Hepatocyte (in vitro differentiated cells): Measurements from ENCODE around the gene BAMBI. TPM values are rescaled to one million over a fixed set of nuclear protein-coding genes. Genes with fewer than 3 reads are reported as not detected.
A peak's percentile ranks its signal among the peaks of the same experiment; 100 is the strongest.

Experiments
- DNase-seq: peaks from one replicate; pipeline ENCODE4 v3.0.0-alpha.2; 2016; ENCODE audit warnings: low spot score
- H2AFZ ChIP-seq: fragments of 200-600 bp; sonication (generic); 2 replicates; pipeline ENCODE4 v1.6.0; 2016; ENCODE audit warnings: antibody characterized with exemption, mild to moderate bottlenecking
- H3K27ac ChIP-seq: fragments of 200-600 bp; sonication (generic); 2 replicates; pipeline ENCODE4 v1.5.1; 2016; ENCODE audit warnings: mild to moderate bottlenecking
- H3K27me3 ChIP-seq: fragments of 200-600 bp; sonication (generic); 2 replicates; pipeline ENCODE4 v1.6.1; 2016
- H3K36me3 ChIP-seq: fragments of 200-600 bp; sonication (generic); replicated peaks from 2 replicates; pipeline ENCODE4 v1.5.1; 2016; ENCODE audit warnings: low read depth; ENCODE audit not compliant: insufficient read depth
- H3K4me1 ChIP-seq: fragments of 200-600 bp; sonication (generic); 2 replicates; pipeline ENCODE4 v1.5.1; 2016; ENCODE audit warnings: mild to moderate bottlenecking, moderate library complexity; ENCODE audit not compliant: insufficient read depth
- H3K4me2 ChIP-seq: fragments of 200-600 bp; sonication (generic); 2 replicates; pipeline ENCODE4 v1.6.0; 2016
- H3K4me3 ChIP-seq: fragments of 200-600 bp; sonication (generic); 2 replicates; pipeline ENCODE4 v1.5.1; 2016; ENCODE audit warnings: mild to moderate bottlenecking
- H3K79me2 ChIP-seq: fragments of 200-600 bp; sonication (generic); 2 replicates; pipeline ENCODE4 v1.6.0; 2017; ENCODE audit warnings: mild to moderate bottlenecking
- H3K9me2 ChIP-seq: fragments of 200-600 bp; sonication (generic); replicated peaks from 2 replicates; pipeline ENCODE4 v1.6.0; 2017; ENCODE audit warnings: mild to moderate bottlenecking; ENCODE audit not compliant: insufficient read depth
- H3K9me3 ChIP-seq: fragments of 200-600 bp; sonication (generic); 2 replicates; pipeline ENCODE4 v1.5.1; 2016; ENCODE audit warnings: low read depth, mild to moderate bottlenecking
- H4K20me1 ChIP-seq: fragments of 200-600 bp; sonication (generic); 2 replicates; pipeline ENCODE4 v1.6.0; 2016; ENCODE audit warnings: mild to moderate bottlenecking; ENCODE audit not compliant: insufficient read depth, poor library complexity, severe bottlenecking
- EZH2 ChIP-seq: fragments of 200-600 bp; sonication (generic); IDR thresholded peaks from 2 replicates; pipeline ENCODE4 v1.6.1; 2016; ENCODE audit warnings: antibody characterized with exemption, mild to moderate bottlenecking, borderline replicate concordance
- EZH2phosphoT487 ChIP-seq: fragments of 200-600 bp; sonication (generic); IDR thresholded peaks from one replicate; pipeline ENCODE4 v1.6.1; 2018; ENCODE audit warnings: antibody characterized with exemption, mild to moderate bottlenecking, low read depth, moderate library complexity; ENCODE audit not compliant: unreplicated experiment, severe bottlenecking
- WGBS: methylation state at CpG from one replicate; pipeline ENCODE4 v1.1.6; 2016; ENCODE audit warnings: low lambda C conversion rate; ENCODE audit errors: missing lambda C conversion rate; 5-methylcytosine and 5-hydroxymethylcytosine counted together
- polyA plus RNA-seq: library from polyadenylated mRNA; unstranded; fragments of >200 nt; fragmentation: Nextera tagmentation; extraction: Ambion mirVana; gene quantifications from 2 replicates; pipeline ENCODE4 v1.2.1, GENCODE V29; 2016
- total RNA-seq: library from RNA; depleted of rRNA; stranded (reverse); fragments of >200 nt; gene quantifications from 2 replicates; pipeline ENCODE4 v1.2.3, GENCODE V29; 2014
- TF ChIP-seq, protein P1 (sequence below): fragments of 200-600 bp; sonication (generic); IDR thresholded peaks from 2 replicates; pipeline ENCODE4 v1.5.1; 2016; ENCODE audit warnings: antibody characterized with exemption, mild to moderate bottlenecking; ENCODE audit not compliant: poor library complexity

BAMBI gene
- total and polyA plus RNA-seq, 2 experiments from 2014 or later = 116 to 148 TPM

DNA sequence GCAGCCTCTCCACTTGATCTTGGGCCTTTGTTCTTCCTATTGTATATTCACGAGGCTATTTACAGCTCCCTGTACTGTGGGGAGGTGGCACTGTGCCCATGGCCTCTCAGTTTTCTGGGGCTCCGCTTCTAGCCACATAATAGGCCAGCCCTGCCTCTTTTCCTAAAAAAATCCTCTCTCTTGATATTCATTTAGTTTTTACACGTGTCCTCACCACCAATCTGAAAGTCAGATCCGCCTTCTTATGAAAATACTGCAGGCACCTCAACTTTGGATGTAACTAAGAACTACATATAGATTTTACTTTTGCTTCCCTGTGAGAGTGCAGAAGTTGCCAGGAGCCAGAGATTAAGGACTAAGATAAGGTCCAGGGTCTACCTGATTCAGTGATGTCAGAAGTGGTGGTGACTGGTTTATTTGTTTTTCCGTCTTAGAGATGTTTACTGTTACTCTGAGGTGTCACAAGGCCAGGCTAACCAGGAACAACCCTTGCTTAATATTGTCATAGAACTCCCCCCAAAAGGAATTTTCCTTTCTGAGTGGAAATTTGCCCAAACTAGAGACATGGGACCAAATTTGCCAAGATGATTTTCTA lies 7.8 kb downstream of the BAMBI start:
- Histone ChIP-seq H3K27me3 (no peaks in the 10 kb centered on the region), H4K20me1 (peaks cover 35% of the 10 kb centered on the region), H3K4me3 (no peak overlapping the region), H3K4me1 (peaks cover 48% of the 10 kb centered on the region), H3K4me2 (peak overlapping the region; percentile 7), H3K9me3 (no peaks in the 10 kb centered on the region), H2AFZ (no peak overlapping the region), H3K27ac (peak overlapping the region; percentile 19), H3K79me2 (peaks cover 58% of the 10 kb centered on the region), H3K36me3 (no peaks in the 10 kb centered on the region), H3K9me2 (no peaks in the 10 kb centered on the region)
- DNase-seq = peak; percentile 39
- WGBS = 63% methylated on average over 5 of the region's 5 CpGs
- TF ChIP-seq, protein P1, sequence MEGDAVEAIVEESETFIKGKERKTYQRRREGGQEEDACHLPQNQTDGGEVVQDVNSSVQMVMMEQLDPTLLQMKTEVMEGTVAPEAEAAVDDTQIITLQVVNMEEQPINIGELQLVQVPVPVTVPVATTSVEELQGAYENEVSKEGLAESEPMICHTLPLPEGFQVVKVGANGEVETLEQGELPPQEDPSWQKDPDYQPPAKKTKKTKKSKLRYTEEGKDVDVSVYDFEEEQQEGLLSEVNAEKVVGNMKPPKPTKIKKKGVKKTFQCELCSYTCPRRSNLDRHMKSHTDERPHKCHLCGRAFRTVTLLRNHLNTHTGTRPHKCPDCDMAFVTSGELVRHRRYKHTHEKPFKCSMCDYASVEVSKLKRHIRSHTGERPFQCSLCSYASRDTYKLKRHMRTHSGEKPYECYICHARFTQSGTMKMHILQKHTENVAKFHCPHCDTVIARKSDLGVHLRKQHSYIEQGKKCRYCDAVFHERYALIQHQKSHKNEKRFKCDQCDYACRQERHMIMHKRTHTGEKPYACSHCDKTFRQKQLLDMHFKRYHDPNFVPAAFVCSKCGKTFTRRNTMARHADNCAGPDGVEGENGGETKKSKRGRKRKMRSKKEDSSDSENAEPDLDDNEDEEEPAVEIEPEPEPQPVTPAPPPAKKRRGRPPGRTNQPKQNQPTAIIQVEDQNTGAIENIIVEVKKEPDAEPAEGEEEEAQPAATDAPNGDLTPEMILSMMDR = no peak
- TF ChIP-seq EZH2 (no peak), EZH2phosphoT487 (no peak)

DNA sequence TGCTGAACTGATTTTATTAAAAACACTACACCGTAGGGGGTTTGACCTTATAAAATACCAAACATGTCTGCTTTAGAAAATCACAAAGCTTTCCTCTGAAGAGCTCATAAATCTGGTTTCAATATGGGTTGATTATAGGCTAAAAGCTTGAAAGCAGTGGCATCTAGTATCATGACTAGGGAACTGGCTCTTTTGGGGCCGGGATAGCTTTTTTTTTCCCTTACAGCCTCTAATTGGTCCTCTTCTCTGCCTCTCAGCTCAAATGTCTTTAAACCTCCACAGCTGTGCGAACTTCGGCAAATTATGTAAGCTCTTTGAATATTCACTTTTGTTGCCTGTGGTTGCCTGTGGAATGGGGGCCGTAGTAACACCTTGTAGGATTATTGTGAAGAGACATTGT lies 8.4 kb downstream of the BAMBI start:
- 48% methylated on average over 5 of the region's 5 CpGs for WGBS
- DNase-seq = no peak
- H2AFZ ChIP-seq = no peak overlapping the region
- no peak for TF ChIP-seq EZH2phosphoT487
- TF ChIP-seq, protein P1 = no peak
- no peak for TF ChIP-seq EZH2
- peaks cover 51% of the 10 kb centered on the region for H3K79me2 ChIP-seq
- H3K4me1 ChIP-seq = peaks cover 46% of the 10 kb centered on the region
- peak overlapping the region; percentile 19 for H3K27ac ChIP-seq
- no peak overlapping the region for H3K4me2 ChIP-seq
- H3K9me3 ChIP-seq = no peaks in the 10 kb centered on the region
- H3K27me3 ChIP-seq = no peaks in the 10 kb centered on the region
- no peaks in the 10 kb centered on the region for H3K9me2 ChIP-seq
- peaks cover 30% of the 10 kb centered on the region for H4K20me1 ChIP-seq
- no peaks in the 10 kb centered on the region for H3K36me3 ChIP-seq
- no peak overlapping the region for H3K4me3 ChIP-seq

DNA sequence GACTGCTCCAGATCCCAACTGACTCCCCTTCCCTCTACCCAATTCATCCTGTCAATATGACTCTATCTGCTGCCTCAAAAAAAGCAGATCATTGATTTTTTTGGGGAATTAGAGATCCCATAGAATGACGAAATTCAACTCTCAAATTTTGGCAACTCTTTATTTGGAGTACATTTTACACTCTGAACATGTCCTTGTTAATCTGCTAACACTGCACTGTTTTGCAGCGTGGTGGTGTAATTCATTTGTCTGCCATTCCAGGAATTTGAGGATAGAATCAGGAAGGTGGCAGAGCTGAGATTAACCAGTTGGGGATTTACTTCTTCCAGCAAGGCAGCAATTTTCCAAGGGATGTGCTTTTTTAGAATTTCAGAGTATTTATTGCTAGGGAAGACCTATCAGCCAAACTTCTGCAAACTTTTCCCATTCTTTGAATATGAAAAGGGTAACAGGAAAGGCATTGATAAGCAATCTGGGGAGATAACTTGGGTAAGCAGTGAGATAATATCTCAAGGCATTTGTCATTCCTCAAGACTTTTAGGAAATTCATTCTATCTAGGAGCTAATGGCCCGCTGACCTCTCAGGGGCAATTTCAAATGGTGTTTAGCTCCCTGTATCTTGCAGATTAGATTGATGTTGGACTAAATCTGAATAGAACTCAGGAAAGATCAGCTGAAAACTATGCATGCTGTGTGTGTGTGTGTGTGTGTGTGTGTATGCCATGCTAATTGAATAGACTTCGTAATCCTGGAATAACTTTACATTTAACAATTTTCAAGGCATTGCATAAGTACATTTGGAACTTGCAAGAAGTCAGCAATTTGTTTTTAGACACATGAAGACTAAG lies 9.7 kb downstream of the BAMBI start:
- 39% methylated on average over 4 of the region's 4 CpGs for WGBS
- TF ChIP-seq EZH2 (no peak), EZH2phosphoT487 (no peak)
- TF ChIP-seq, protein P1 = no peak
- Histone ChIP-seq H3K4me3 (no peak overlapping the region), H3K4me2 (peak overlapping the region; percentile 52), H3K27me3 (no peaks in the 10 kb centered on the region), H3K27ac (peak overlapping the region; percentile 1), H3K4me1 (peaks cover 35% of the 10 kb centered on the region), H3K36me3 (no peaks in the 10 kb centered on the region), H3K79me2 (peaks cover 38% of the 10 kb centered on the region), H4K20me1 (peaks cover 16% of the 10 kb centered on the region), H3K9me2 (no peaks in the 10 kb centered on the region), H2AFZ (no peak overlapping the region), H3K9me3 (no peaks in the 10 kb centered on the region)
- DNase-seq = no peak
